HG03575 (cell line): ENCODE measurements around the gene APBA2.

Experiments used
- ATAC-seq: cut with Tn5 transposase; IDR thresholded peaks from one replicate; pipeline ENCODE4 v1.9.1; 2021; ENCODE audit not compliant: unreplicated experiment, insufficient number of reproducible peaks, low FRiP score; ENCODE audit errors: extremely low read depth

Gene APBA2

GRCh38 chr15:28946803-28947202 lies 61.0 kb downstream of the APBA2 start:
- no peak for ATAC-seq

GRCh38 chr15:28947221-28947674 lies 61.5 kb downstream of the APBA2 start:
- ATAC-seq, result no peak

GRCh38 chr15:28948036-28948435 lies 62.3 kb downstream of the APBA2 start:
- no peak for ATAC-seq

GRCh38 chr15:28950916-28951315 lies 65.1 kb downstream of the APBA2 start:
- ATAC-seq, result no peak

- ATAC-seq, result no peak
These were observed 67.1 kb downstream of the APBA2 start for GRCh38 chr15:28952666-28953491.

- no peak for ATAC-seq
These were observed 67.9 kb downstream of the APBA2 start for GRCh38 chr15:28953573-28954195.

- no peak for ATAC-seq
These were observed 68.8 kb downstream of the APBA2 start for GRCh38 chr15:28954466-28955159.

GRCh38 chr15:28955160-28955992 lies 69.6 kb downstream of the APBA2 start:
- ATAC-seq, result no peak

GRCh38 chr15:28955993-28956421 lies 70.2 kb downstream of the APBA2 start:
- no peak for ATAC-seq

GRCh38 chr15:28956491-28956890 lies 70.7 kb downstream of the APBA2 start:
- no peak for ATAC-seq

- ATAC-seq, result no peak
These were observed 72.1 kb downstream of the APBA2 start for GRCh38 chr15:28957606-28958498.

GRCh38 chr15:28959326-28959725 lies 73.6 kb downstream of the APBA2 start:
- ATAC-seq, result no peak

GRCh38 chr15:28960979-28961378 lies 75.2 kb downstream of the APBA2 start:
- ATAC-seq, result no peak

- ATAC-seq, result no peak
These were observed 75.6 kb downstream of the APBA2 start for GRCh38 chr15:28961391-28961790.

GRCh38 chr15:28962851-28963710 lies 77.3 kb downstream of the APBA2 start:
- ATAC-seq, result no peak

- ATAC-seq, result no peak
These were observed 77.9 kb downstream of the APBA2 start for GRCh38 chr15:28963711-28964081.

GRCh38 chr15:28964098-28964497 lies 78.3 kb downstream of the APBA2 start:
- ATAC-seq, result no peak
